ENCODE results near the gene LRRC25.
"Not testable (repeated sequence)": the region's sequence is repeated elsewhere in the genome, so short reads cannot be mapped to it uniquely, and the experiment has no call there.

Gene LRRC25

DNA sequence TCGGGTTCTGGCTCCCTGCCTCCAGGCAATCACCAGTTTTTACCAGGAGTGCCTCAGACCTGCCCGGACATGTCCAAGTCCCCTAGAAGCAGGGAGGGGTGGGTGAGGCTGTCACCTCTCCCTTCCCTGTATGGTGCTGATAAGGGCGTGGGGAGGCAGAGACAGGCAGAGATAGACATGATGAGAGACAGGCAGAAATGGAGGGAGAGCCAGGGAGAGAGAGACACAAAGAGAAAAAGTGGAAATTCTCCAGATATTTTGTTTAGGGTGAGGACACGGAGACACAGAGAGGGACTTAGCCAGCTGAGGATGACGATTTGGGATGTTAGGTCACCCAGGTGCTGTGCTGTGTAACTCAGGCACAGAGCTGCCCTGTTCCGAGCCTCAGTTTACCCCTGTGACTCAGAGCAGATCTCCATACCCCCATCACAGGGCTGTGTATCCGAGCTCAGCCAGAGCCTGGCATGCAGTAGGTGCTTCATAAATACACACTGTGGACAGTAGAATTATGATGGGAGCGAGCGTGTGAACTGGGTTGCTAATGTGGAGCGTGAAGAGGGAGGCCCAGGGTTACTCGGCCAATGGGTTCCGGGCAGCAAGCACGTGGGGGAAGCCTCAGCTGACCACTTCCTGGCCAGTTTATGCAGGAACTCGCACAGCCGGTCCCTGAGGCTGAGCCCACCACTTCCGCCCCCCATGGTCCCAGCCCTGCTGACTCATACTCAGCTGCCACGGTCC is 23.4 kb downstream of the LRRC25 start:
- DNase-seq: no peak

DNA sequence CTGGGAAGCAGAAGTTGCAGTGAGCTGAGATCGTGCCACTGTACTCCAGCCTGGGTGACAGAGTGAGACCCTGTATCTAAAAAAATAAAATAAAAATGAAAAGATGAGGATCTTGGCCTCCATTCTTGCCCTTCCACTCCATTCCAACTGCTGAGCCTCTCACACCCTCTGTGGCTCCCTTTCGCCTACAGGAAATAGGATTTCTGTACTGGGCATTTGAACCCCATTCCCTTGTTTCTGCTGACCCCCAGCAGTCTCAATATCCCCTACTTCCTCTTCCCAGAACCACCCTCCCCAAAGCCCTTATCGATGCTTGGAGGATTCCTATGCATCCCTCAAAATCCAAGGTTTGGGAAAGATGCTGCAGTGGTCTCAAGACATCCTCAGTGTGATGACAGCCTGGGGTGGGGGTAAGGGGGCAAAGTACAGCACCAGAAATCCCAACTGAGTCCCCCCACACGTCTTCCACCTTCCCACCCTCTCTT is 24.0 kb downstream of the LRRC25 start:
- no peak for DNase-seq

GRCh38 chr19:18368504-18369222 is 28.8 kb downstream of the LRRC25 start:
- DNase-seq: no peak

GRCh38 chr19:18366021-18366435 is 31.4 kb downstream of the LRRC25 start:
- DNase-seq: no peak

DNA sequence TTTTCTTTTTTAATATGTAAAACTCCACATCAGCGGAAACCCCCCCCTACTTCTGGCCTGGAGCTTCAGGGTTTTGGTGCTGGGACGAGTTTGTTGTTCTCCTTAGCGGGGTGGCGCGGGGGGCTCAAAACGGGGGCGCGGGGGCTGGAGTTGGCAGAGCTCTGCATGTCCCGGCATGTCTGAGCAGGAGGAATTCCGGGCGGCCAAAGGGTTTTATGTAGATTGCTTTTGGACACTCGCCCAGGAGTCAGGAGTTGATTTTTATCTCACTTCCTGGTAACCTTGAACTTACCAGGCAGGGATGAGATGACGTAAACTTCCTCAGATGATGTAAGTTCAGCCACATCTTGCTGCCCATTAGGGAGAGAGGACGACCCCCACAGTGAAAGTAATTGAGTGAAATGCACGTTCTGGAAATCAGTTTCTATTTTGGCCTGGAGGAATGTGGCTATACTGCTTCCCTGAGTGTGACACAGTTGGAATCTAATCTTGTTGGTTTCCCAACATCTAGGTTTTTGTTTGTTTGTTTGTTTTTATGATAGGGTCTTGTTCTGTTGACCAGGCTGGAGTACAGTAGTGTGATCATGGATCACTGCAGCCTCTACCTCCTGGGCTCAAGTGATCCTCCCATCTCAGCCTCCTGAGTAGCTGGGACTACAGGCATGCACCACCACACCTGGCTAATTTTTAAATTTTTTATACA is 32.4 kb downstream of the LRRC25 start:
- no peak for DNase-seq

GRCh38 chr19:18364277-18364825 is 33.1 kb downstream of the LRRC25 start:
- not testable (repeated sequence) for DNase-seq

DNA sequence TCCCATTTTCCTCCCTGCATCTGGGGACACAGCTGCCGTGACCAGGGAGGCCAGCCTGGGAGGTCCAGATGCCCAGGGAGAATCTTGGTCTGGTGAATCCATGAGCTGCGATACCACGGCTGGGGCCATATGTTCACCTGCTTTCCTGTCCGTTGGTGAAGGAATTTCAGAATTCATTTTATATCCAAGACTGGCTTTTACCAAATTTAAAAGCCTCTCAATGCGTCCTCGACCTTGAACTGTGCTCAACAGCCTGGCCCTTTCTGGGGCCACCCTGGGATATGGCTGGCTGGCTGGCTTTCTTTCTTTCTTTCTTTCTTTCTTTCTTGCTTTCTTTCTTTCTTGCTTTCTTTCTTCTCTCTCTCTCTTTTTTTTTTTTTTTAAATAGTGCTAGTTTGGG is 33.6 kb downstream of the LRRC25 start:
- no peak for DNase-seq

DNA sequence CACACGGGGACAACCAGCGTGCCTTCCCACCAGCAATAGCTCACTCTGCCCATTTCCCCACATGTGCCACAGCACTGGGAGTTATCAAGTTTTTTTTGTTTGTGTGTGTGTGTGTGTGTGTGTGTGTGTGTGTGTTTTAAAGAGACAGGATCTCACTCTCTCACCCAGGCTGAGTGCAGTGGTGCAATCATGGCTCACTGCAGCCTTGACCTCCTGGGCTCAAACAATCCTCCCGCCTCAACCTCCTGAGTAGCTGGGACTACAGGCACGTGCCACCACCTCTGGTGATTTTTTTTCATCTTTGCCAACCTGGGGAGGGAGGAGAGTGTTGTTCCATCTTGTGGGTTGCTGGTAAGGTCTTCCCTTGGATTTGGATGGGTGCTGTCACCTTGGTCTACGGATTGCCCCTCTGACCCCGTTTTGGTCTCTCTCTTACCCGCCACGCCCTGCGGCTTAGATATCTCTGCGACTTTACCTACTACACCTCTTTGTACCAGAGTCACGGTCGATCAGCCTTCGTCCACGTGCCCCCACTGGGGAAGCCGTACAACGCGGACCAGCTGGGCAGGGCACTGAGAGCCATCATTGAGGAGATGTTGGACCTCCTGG is 34.4 kb downstream of the LRRC25 start:
- DNase-seq: no peak

DNA sequence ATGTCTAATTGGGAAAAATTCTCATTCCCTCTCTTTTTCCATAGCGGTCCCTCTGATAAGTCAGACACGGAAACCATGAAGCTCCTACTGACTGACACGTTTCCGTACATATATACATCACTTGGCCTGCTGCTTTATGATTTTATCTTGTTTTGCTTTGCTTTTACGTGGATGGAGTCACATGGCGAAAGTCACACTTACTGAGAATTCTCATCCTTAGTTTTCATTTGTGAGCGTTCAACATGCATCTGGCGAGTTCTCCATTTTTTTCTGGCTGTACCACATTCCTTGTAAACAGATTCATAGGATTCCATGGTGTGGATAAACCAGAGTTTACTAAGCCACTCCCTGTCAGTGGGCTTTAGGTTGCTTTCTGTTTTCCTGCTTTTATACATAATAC is 35.8 kb downstream of the LRRC25 start:
- no peak for DNase-seq

DNA sequence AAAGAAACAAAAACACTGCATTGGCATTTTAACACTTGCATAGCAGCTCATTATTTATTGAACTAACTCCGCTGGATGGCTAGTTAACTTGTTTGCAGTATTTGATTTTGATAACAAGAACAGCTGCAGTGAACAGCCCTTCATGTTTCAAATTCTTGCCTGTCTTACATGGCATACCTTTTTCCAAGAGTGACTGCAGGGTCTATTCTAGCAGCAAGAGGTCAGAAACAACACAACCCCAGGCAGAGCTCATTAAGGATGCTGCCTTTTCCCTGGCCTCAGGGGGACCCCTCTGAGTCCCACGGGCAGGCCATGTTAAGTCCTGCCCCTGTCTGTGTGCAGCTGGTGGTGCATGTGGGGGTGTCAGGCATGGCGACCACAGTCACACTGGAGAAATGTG is 40.4 kb downstream of the LRRC25 start:
- no peak for DNase-seq

DNA sequence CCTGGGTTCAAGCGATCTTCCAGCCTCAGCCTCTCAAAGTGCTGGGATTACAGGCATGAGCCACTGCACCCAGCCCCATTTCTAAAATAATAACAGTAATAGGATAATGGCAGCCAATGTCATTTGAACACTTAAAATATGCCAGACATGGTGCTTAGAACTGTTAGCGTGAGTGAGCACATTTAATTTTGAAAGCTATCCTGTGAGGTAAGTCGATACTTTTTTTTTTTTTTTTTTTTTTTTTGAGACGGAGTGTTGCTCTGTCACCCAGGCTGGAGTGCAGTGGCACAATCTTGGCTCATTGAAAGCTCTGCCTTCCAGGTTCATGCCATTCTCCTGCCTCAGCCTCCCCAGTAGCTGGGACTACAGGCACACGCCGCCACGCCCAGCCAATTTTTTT is 42.7 kb downstream of the LRRC25 start:
- DNase-seq: not testable (repeated sequence)

- DNase-seq: no peak
Observed at GRCh38 chr19:18353378-18354005, 43.9 kb downstream of the LRRC25 start.

- DNase-seq: no peak
Observed at GRCh38 chr19:18351544-18351943, 45.9 kb downstream of the LRRC25 start.

- no peak for DNase-seq
Observed at GRCh38 chr19:18350490-18350889, 46.9 kb downstream of the LRRC25 start.

DNA sequence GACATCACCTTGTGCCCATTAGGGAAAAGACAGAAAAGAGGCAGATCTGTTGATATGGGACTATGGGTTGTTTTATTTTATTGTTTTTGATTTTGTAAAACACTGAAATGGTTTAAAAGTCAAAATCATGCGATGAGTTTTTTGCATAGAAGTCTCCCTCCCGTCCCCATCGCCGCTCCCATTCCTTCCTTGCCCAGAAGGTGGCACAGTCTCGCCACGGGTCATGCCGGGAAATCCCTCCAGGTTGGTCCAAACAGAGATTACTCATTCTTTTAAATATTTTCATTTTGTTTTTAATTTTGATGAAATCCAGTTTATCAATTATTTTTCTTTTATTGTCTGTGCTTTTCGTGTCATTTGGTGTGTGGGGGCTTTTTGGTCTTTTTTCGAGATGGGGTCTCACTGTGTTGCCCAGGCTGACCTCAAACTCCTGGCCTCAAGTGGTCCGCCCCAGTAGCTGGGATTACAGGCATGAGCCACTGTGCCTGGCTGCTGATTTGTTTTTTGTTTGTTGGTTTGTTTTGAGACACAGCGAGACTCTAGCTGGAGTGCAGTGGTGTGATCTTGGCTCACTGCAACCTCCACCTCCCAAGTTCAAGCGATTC is 47.8 kb downstream of the LRRC25 start:
- DNase-seq: no peak

DNA sequence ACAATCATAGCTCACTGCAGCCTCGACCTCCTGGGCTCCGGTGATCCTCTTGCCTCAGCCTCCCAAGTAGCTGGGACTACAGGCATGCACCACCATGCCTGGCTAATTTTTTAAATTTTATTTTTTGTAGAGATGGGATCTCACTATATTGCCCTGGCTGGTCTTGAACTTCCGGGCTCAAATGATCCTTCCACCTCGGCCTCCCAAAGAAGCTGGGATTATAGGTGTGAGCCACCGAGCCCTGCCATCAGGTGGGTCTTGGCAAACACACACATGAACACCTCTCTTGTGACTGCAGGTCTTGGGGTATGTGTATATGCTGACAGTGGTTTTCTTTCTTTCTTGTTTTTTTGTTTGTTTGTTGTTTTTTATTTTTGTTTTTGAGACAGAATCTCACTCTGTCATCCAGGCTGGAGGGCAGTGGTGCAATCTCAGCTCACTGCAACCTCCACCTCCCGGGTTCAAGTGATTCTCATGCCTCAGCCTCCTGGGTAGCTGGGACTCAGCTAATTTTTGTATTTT is 48.5 kb downstream of the LRRC25 start:
- DNase-seq: not testable (repeated sequence)

GRCh38 chr19:18348171-18348570 is 49.3 kb downstream of the LRRC25 start:
- no peak for DNase-seq

DNA sequence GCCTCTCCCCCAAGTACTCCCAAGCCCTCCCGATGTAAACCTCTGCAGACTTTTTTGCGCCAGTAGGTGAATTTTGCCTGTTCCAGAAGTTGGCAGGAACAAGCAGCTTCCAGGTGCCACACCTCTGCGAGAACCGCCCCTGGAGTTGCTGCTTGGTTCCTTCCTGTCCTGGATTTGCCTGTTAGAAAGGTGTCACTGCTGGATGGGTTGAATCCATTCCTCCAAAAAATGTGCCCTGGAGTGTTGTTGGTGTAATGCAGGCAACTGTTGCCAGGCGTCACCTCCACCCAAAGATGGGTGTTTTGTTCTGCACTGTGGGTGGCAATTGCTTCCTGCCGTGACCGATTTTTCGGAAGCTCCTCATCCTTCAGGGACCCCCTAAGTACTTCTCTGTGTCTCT is 51.3 kb downstream of the LRRC25 start:
- no peak for DNase-seq

GRCh38 chr19:18345296-18345695 is 52.1 kb downstream of the LRRC25 start:
- DNase-seq: no peak

DNA sequence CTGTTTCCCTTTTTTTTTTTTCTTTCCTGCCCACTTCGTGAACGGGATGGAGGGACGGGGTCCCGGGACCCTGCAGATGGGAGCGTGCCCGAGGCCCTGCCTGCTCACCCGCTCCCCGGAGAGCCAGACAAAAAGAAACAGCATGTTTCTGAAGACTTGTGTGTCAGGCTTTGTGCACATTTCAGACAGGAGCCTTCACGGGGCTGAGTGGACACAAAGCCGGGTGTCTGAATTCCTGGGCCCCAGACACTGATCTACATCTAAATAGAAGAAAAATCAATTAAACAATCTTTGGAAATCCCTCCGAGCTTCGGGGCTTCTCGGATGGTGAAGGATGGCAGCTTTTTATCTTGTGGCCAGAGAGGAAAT is 52.9 kb downstream of the LRRC25 start:
- no peak for DNase-seq

- DNase-seq: no peak
Observed at GRCh38 chr19:18342090-18342632, 55.3 kb downstream of the LRRC25 start.
